Esophagus squamous epithelium (tissue), 5 donors: ENCODE data around the gene HNRNPDL. TPM values are rescaled to one million over a fixed set of nuclear protein-coding genes. Genes with fewer than 3 reads are reported as not detected.

Source experiments
- DNase-seq: peaks from one replicate; lab custom pipeline; 2025; lab: John Stamatoyannopoulos, UW
- H3K27ac ChIP-seq, 4 donors: fragments of 200-600 bp; sonication (generic); one replicate each; pipeline ENCODE4 v1.5.1; 2016 to 2019; ENCODE audit warnings: mild to moderate bottlenecking in 1 of 4
- H3K27me3 ChIP-seq, 4 donors: fragments of 200-600 bp; sonication (generic); 1 replicate in 3 of 4; 2 replicates in 1 of 4; pipeline versions ENCODE4 v1.5.1 to v1.6.0; 2017 to 2021; ENCODE audit warnings: antibody characterized with exemption in 1 of 4
- H3K36me3 ChIP-seq, 3 donors: fragments of 200-600 bp; sonication (generic); one replicate each; pipeline ENCODE4 v1.5.1; 2016 to 2019
- H3K4me1 ChIP-seq, 3 donors: fragments of 200-600 bp; sonication (generic); one replicate each; pipeline ENCODE4 v1.5.1; 2017 to 2019
- H3K4me3 ChIP-seq, 4 donors: fragments of 200-600 bp; sonication (generic); 1 replicate in 3 of 4; 2 replicates in 1 of 4; pipeline ENCODE4 v1.5.1; 2016 to 2019; ENCODE audit warnings: mild to moderate bottlenecking in 2 of 4, moderate library complexity in 1 of 4
- H3K9me3 ChIP-seq, 3 donors: fragments of 200-600 bp; sonication (generic); one replicate each; pipeline ENCODE4 v1.5.1; 2016 to 2019
- POLR2A ChIP-seq, 4 donors: fragments of 450-650 bp; IDR thresholded peaks; one replicate each; pipeline ENCODE4 v1.6.1; 2017; ENCODE audit warnings: antibody characterized with exemption in 4 of 4, mild to moderate bottlenecking in 4 of 4, moderate library complexity in 3 of 4
- WGBS, 2 donors: methylation state at CpG; one replicate each; pipeline ENCODE4 v1.1.5; 2018; 5-methylcytosine and 5-hydroxymethylcytosine counted together
- intact Hi-C: fragments of 100-400 bp; cut with DNase I; formaldehyde crosslinking; loops from one replicate; pipeline ENCODE4 v1.15.0; 2022
- total RNA-seq, 4 donors: library from RNA; depleted of rRNA; stranded (reverse); fragments of >200 nt; gene quantifications; one replicate each; pipeline ENCODE4 v1.1.0, GENCODE V29; 2016
- TF ChIP-seq, protein P1 (sequence below), 6 experiments: fragments of 450-650 bp in 4 of 6; fragments of 200-600 bp in 2 of 6; sonication (generic) in 2 of 6; IDR thresholded peaks; one replicate each; pipeline ENCODE4 v1.5.1; 2016 to 2019; ENCODE audit warnings: antibody characterized with exemption in 6 of 6, mild to moderate bottlenecking in 4 of 6, moderate library complexity in 4 of 6
- donor health status: DM: yes; HTN: yes; CAD: no.

The HNRNPDL gene
- total RNA-seq, 4 donors from 2014 or later: 69.1 to 201 (median 133) TPM

DNA sequence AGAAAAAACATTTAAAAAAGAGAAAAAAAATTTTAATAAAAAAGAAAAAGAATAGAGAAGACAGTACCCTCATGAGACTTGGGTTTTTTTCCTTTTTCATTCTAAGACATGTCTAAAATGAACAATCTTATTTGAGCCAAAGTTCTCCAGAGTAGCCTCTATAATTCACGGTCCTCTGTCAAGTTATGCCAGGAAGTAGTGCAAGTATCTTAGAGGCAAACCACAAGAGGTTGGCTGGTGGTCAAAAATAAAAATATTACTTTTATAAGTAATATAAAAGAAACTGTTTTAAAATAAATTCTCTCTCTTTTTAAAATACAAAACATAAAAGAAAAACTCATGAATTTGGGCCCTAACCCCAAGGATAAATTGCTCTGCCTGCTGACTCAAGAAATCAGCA, 26.5 kb downstream of the HNRNPDL start:
- no peaks in the 10 kb centered on the region for H3K36me3 ChIP-seq
- TF ChIP-seq, protein P1, sequence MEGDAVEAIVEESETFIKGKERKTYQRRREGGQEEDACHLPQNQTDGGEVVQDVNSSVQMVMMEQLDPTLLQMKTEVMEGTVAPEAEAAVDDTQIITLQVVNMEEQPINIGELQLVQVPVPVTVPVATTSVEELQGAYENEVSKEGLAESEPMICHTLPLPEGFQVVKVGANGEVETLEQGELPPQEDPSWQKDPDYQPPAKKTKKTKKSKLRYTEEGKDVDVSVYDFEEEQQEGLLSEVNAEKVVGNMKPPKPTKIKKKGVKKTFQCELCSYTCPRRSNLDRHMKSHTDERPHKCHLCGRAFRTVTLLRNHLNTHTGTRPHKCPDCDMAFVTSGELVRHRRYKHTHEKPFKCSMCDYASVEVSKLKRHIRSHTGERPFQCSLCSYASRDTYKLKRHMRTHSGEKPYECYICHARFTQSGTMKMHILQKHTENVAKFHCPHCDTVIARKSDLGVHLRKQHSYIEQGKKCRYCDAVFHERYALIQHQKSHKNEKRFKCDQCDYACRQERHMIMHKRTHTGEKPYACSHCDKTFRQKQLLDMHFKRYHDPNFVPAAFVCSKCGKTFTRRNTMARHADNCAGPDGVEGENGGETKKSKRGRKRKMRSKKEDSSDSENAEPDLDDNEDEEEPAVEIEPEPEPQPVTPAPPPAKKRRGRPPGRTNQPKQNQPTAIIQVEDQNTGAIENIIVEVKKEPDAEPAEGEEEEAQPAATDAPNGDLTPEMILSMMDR (IDR thresholded peaks at IDR 0.05): no peak
- TF ChIP-seq POLR2A (IDR thresholded peaks at IDR 0.05): no peak
- no peaks in the 10 kb centered on the region for H3K27me3 ChIP-seq
- no peak overlapping the region for H3K4me3 ChIP-seq
- no peak for DNase-seq
- no peaks in the 10 kb centered on the region for H3K9me3 ChIP-seq
- WGBS, 2 donors: 39 to 65% methylated on average over 1 of the region's 1 CpG
- H3K4me1 ChIP-seq: no peaks in the 10 kb centered on the region
- intact Hi-C loops: no loop called here
- H3K27ac ChIP-seq: no peak overlapping the region

DNA sequence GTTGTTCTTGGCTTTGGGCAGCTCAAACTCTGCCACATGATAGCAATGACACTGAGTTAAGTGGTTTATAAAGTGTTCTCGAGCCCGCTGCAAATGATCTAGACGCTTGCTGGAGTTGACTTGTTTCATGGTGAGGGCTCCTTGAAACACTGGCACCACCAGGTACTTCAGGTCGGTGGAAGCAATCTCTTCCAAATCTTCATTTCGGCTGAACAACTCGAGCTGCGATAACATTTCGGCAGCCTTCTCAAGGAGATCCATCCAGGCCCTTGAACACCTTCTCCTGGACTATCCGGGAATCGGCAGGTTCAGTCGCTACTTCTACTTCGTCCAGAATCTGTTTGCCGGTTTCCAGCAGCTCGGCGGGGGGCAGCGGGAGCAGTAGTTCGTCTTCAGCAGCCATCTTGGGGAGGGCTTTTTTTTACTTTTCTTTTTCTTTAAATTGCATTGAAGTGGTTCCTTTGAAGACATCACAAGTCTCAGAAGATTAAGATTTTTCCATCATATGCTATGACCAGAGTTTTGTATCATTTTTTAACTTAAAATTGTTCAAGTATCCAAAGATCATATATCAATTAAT, 28.0 kb downstream of the HNRNPDL start:
- Histone ChIP-seq H3K27ac (no peak overlapping the region), H3K4me1 (no peaks in the 10 kb centered on the region), H3K9me3 (no peaks in the 10 kb centered on the region), H3K4me3 (no peak overlapping the region), H3K36me3 (no peaks in the 10 kb centered on the region), H3K27me3 (no peaks in the 10 kb centered on the region)
- intact Hi-C loops: no loop called here
- no peak for DNase-seq
- WGBS, 2 donors: 89 to 94% methylated on average over 17 of the region's 17 CpGs
- TF ChIP-seq, protein P1 (IDR thresholded peaks at IDR 0.05): no peak

DNA sequence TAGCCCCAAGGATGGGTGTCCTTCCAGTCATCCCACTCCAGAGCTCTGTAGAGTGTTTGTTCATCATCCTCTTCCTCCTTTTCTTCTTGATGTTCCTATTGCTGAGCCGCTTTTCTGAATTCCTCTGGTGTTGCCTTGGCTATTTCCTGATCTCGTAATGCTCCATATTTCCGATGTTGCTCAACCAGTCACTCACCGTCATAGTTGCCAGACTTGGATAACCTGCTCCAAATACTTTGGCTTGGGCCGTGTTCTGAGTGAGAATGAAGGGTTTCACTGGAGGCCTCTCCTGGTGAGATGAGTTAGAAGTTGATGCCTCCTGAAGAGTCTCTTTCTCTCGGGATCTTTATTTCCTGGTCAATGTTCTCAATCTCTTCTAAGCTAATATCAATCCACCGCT, 28.7 kb downstream of the HNRNPDL start:
- Histone ChIP-seq H3K4me1 (no peaks in the 10 kb centered on the region), H3K27me3 (no peaks in the 10 kb centered on the region), H3K9me3 (no peaks in the 10 kb centered on the region), H3K36me3 (no peaks in the 10 kb centered on the region), H3K4me3 (no peak overlapping the region), H3K27ac (no peak overlapping the region)
- DNase-seq: no peak
- intact Hi-C loops: no loop called here
- no peak for TF ChIP-seq POLR2A (IDR thresholded peaks at IDR 0.05)
- TF ChIP-seq, protein P1 (IDR thresholded peaks at IDR 0.05): no peak
- 72 to 76% methylated on average over 7 of the region's 7 CpGs for WGBS, 2 donors

DNA sequence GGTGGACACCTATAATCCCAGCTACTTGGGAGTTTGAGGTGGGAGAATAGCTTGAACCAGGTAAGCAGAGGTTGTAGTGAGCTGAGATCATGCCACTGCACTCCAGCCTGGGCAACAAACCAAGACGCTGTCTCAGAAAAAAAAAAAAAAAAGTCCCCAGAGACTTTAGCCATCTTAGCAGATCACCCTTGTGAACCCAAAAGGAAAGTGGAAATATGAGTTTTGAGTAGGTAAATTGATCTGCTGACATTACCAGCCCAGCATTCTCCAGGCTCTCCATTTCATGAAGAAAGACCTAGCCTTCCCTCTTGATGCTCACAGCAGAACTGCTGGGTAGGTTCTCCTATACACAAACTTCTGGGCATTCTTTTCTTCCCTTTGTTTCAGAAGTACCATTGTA, 32.0 kb downstream of the HNRNPDL start:
- Histone ChIP-seq H3K4me1 (peaks cover 0 to 5% (median 0%) of the 10 kb centered on the region in 3 donors), H3K27ac (no peak overlapping the region), H3K4me3 (no peak overlapping the region), H3K9me3 (no peaks in the 10 kb centered on the region), H3K36me3 (no peaks in the 10 kb centered on the region), H3K27me3 (no peaks in the 10 kb centered on the region)
- 88 to 93% methylated on average over 1 of the region's 1 CpG for WGBS, 2 donors
- intact Hi-C loops: no loop called here
- TF ChIP-seq POLR2A (IDR thresholded peaks at IDR 0.05): no peak
- TF ChIP-seq, protein P1 (IDR thresholded peaks at IDR 0.05): no peak
- DNase-seq: no peak

DNA sequence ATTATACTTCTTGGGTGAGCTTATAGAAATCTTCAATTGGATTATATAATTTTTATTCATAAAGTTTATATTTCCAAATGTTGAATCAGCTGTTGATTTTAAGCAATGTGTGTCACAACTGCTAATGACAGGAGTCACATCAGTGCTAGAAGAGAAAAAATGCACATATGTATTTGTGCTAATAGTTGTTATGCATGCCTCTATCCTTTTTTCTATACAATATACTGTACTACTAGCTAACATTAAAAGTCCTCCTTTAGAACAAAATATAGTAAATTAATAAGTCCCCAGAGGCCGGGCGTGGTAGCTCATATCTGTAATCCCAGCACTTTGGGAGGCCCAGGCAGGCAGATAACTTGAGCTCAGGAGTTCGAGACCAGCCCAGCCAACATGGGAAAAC, 32.7 kb downstream of the HNRNPDL start:
- Histone ChIP-seq H3K4me1 (peaks cover 0 to 5% (median 0%) of the 10 kb centered on the region in 3 donors), H3K36me3 (no peaks in the 10 kb centered on the region), H3K9me3 (no peaks in the 10 kb centered on the region), H3K27ac (no peak overlapping the region), H3K27me3 (no peaks in the 10 kb centered on the region), H3K4me3 (no peak overlapping the region)
- no peak for TF ChIP-seq POLR2A (IDR thresholded peaks at IDR 0.05)
- TF ChIP-seq, protein P1 (IDR thresholded peaks at IDR 0.05): no peak
- DNase-seq: no peak
- WGBS, 2 donors: 80 to 86% methylated on average over 3 of the region's 3 CpGs
- intact Hi-C loops: no loop called here
